Fibroblast of mammary gland (primary cell): ENCODE measurements around the gene PELO.
A peak's percentile ranks its signal among the peaks of the same experiment; 100 is the strongest.

Experiments used
- DNase-seq: peaks from one replicate; pipeline ENCODE4 v3.0.0-alpha.2; 2010; ENCODE audit warnings: low read depth
- H3K4me3 ChIP-seq: 2 replicates; pipeline ENCODE4 v1.5.1; 2011; ENCODE audit warnings: low read depth, mild to moderate bottlenecking, low read length, moderate library complexity; ENCODE audit not compliant: control insufficient read depth
- CTCF ChIP-seq: conservative IDR thresholded peaks from 2 replicates; pipeline ENCODE4 v1.5.1; 2011; ENCODE audit warnings: low read depth, low read length, inconsistent platforms; ENCODE audit not compliant: control insufficient read depth, insufficient read depth

The PELO gene

GRCh38 chr5:52746539-52746938, 41.2 kb upstream of the PELO start:
- DNase-seq: peak; percentile 9
- no peak overlapping the region for H3K4me3 ChIP-seq
- TF ChIP-seq CTCF: no peak

- DNase-seq: no peak
- H3K4me3 ChIP-seq: no peak overlapping the region
- no peak for TF ChIP-seq CTCF
Observed at GRCh38 chr5:52748590-52748989, 39.1 kb upstream of the PELO start.

- no peak for DNase-seq
- H3K4me3 ChIP-seq: no peak overlapping the region
- no peak for TF ChIP-seq CTCF
Observed at GRCh38 chr5:52749666-52750065, 38.0 kb upstream of the PELO start.

- TF ChIP-seq CTCF: no peak
- no peak for DNase-seq
- H3K4me3 ChIP-seq: no peak overlapping the region
Observed at GRCh38 chr5:52751137-52751536, 36.6 kb upstream of the PELO start.

GRCh38 chr5:52754051-52754450, 33.7 kb upstream of the PELO start:
- H3K4me3 ChIP-seq: no peak overlapping the region
- DNase-seq: no peak
- TF ChIP-seq CTCF: no peak

- H3K4me3 ChIP-seq: no peak overlapping the region
- no peak for TF ChIP-seq CTCF
- DNase-seq: no peak
Observed at GRCh38 chr5:52757527-52757926, 30.2 kb upstream of the PELO start.

- TF ChIP-seq CTCF: no peak
- H3K4me3 ChIP-seq: no peak overlapping the region
- DNase-seq: no peak
Observed at GRCh38 chr5:52758014-52758413, 29.7 kb upstream of the PELO start.
